K562 (cell line): ENCODE data around the gene SRGAP3. TPM values are rescaled to one million over a fixed set of nuclear protein-coding genes. Genes with fewer than 3 reads are reported as not detected.

Source experiments
- ATAC-seq: fragments of 200-7000 bp; cut with Tn5 transposase; 3 replicates; pipeline ENCODE4 v1.9.1; 2020; ENCODE audit warnings: moderate library complexity
- BruUV-seq: library from RNA; stranded (reverse); fragments of 400-500 nt; replicated peaks from 2 replicates; lab custom pipeline; 2021; lab: Mats Ljungman, UMichigan
- CTCF ChIA-PET: fragments of 300-600 bp; formaldehyde crosslinking; extraction: SDS; loops from one replicate; lab custom pipeline; 2021; ENCODE audit warnings: low intra/inter-chr PET ratio; lab: Yijun Ruan, JAX
- POLR2A ChIA-PET: fragments of 300-600, 350-650 bp; sonication (Branson Sonifier 250); formaldehyde crosslinking; extraction: SDS; loops from one replicate; lab custom pipeline; 2021; ENCODE audit warnings: antibody characterized with exemption, inconsistent platforms; lab: Yijun Ruan, JAX
- DNase-seq, 4 experiments: peaks; one replicate each; pipeline versions ENCODE4 v3.0.0 to v3.0.0-alpha.2; 2011 to 2018; ENCODE audit warnings: low spot score in 3 of 4, mixed read lengths in 3 of 4; ENCODE audit errors: extremely low read depth in 1 of 4
- FAIRE-seq: peaks from 2 replicates; lab custom pipeline; 2011; peaks lifted over from hg19 to GRCh38; lab: Jason Lieb, UNC
- H2AFZ ChIP-seq: 2 replicates; pipeline ENCODE4 v1.6.0; 2011; ENCODE audit warnings: low read depth, low read length, control low read depth, inconsistent platforms
- H3K27ac ChIP-seq: fragments of 200-600 bp; 3 replicates; pipeline ENCODE4 v1.8.0; 2011; ENCODE audit warnings: low read depth, mild to moderate bottlenecking, control low read depth, inconsistent platforms, low read length, moderate library complexity, mixed read lengths; ENCODE audit errors: extremely low read depth
- H3K27me3 ChIP-seq, 2 experiments: fragments of 300-600 bp in 1 of 2; 2 replicates in 1 of 2; 3 replicates in 1 of 2; pipeline versions ENCODE4 v1.6.0 to v1.8.0; 2011; ENCODE audit warnings: inconsistent platforms in 2 of 2, low read length in 2 of 2, mild to moderate bottlenecking in 1 of 2, mixed read lengths in 1 of 2, moderate library complexity in 1 of 2; ENCODE audit not compliant: control insufficient read depth in 2 of 2, insufficient read depth in 2 of 2
- H3K36me3 ChIP-seq: fragments of 300-600 bp; 3 replicates; pipeline ENCODE4 v1.8.0; 2011; ENCODE audit warnings: mild to moderate bottlenecking, low read length, inconsistent platforms; ENCODE audit not compliant: control insufficient read depth, insufficient read depth
- H3K4me1 ChIP-seq, 2 experiments: fragments of 200-600 bp in 1 of 2; replicated peaks in 1 of 2; 2 replicates in 1 of 2; 3 replicates in 1 of 2; pipeline versions ENCODE4 v1.5.1 to v1.8.0; 2011; ENCODE audit warnings: inconsistent platforms in 2 of 2, low read length in 2 of 2, mild to moderate bottlenecking in 1 of 2, mixed read lengths in 1 of 2, moderate library complexity in 1 of 2; ENCODE audit not compliant: control insufficient read depth in 2 of 2, insufficient read depth in 2 of 2
- H3K4me2 ChIP-seq: 2 replicates; pipeline ENCODE4 v1.6.1; 2011; ENCODE audit warnings: low read length, control low read depth, inconsistent platforms, mixed read lengths; ENCODE audit not compliant: insufficient read depth
- H3K4me3 ChIP-seq: fragments of 200-600 bp; sonication (generic), shearing (Covaris generic); 2 replicates; pipeline ENCODE4 v1.5.1; 2016; ENCODE audit warnings: control low read depth, inconsistent platforms
- H3K79me2 ChIP-seq: fragments of 200-600 bp; 3 replicates; pipeline ENCODE4 v1.8.0; 2011; ENCODE audit warnings: low read length, inconsistent platforms; ENCODE audit not compliant: control insufficient read depth, insufficient read depth
- H3K9ac ChIP-seq, 2 experiments: 2 replicates each; pipeline versions ENCODE4 v1.6.0 to v1.6.1; 2011; ENCODE audit warnings: low read depth in 2 of 2, low read length in 2 of 2, control low read depth in 1 of 2, inconsistent platforms in 1 of 2, mild to moderate bottlenecking in 1 of 2, mixed read lengths in 1 of 2; ENCODE audit not compliant: insufficient read depth in 1 of 2
- H3K9me1 ChIP-seq: one replicate; pipeline ENCODE4 v1.6.0; 2011; ENCODE audit warnings: inconsistent platforms, mild to moderate bottlenecking, low read length, moderate library complexity; ENCODE audit not compliant: control insufficient read depth, insufficient read depth
- H3K9me3 ChIP-seq: replicated peaks from 2 replicates; pipeline ENCODE4 v1.5.1; 2011; ENCODE audit warnings: low read depth, low read length, inconsistent platforms; ENCODE audit not compliant: control insufficient read depth, insufficient read depth
- H4K20me1 ChIP-seq: replicated peaks from 2 replicates; pipeline ENCODE4 v1.6.1; 2011; ENCODE audit warnings: low read length, inconsistent platforms, mixed read lengths; ENCODE audit not compliant: control insufficient read depth, insufficient read depth
- HMG20A ChIP-seq: fragments of 450-650 bp; formaldehyde crosslinking; conservative IDR thresholded peaks from 2 replicates; pipeline ENCODE4 v1.4.0; 2020; ENCODE audit warnings: mild to moderate bottlenecking, mixed read lengths
- HMGXB4 ChIP-seq: sonication (generic); formaldehyde crosslinking; IDR thresholded peaks from 2 replicates; pipeline ENCODE4 v1.8.1; 2023; ENCODE audit warnings: mild to moderate bottlenecking, missing genetic modification reagents
- SREBF2 ChIP-seq: sonication (generic); formaldehyde crosslinking; IDR thresholded peaks from 2 replicates; pipeline ENCODE4 v1.4.0; 2020; ENCODE audit warnings: mild to moderate bottlenecking, missing genetic modification reagents
- ZFP36 ChIP-seq: fragments of 150-350 bp; IDR thresholded peaks from 2 replicates; pipeline ENCODE4 v1.6.1; 2018; ENCODE audit warnings: low read length, low read depth; ENCODE audit not compliant: partially characterized antibody
- ZNF197 ChIP-seq: fragments of 200-800 bp; sonication (Bioruptor generic); IDR thresholded peaks from 2 replicates; pipeline ENCODE4 v1.6.1; 2016; ENCODE audit warnings: low read depth, missing genetic modification characterization, missing compliant biosample characterization
- ZNF507 ChIP-seq: conservative IDR thresholded peaks from 2 replicates; pipeline ENCODE4 v1.6.1; 2017; ENCODE audit warnings: missing genetic modification characterization, missing compliant biosample characterization
- WGBS: fragments of 100-300 bp; shearing (Covaris generic); methylation state at CpG from one replicate; pipeline ENCODE4 v1.1.6; 2016; ENCODE audit warnings: low coverage, mixed read lengths; ENCODE audit not compliant: insufficient coverage; ENCODE audit errors: missing lambda C conversion rate; 5-methylcytosine and 5-hydroxymethylcytosine counted together
- in situ Hi-C: fragments of 300-500 bp; cut with MboI; formaldehyde crosslinking; loops from 4 replicates; pipeline ENCODE4 v1.15.0; 2018; ENCODE audit warnings: inconsistent platforms, mixed read lengths
- intact Hi-C: fragments of 100-400 bp; cut with micrococcal nuclease; formaldehyde crosslinking; loops from 2 replicates; pipeline ENCODE4 v1.14.2; 2022
- polyA plus RNA-seq, 8 experiments: library from polyadenylated mRNA; depleted of rRNA in 4 of 8; stranded (reverse) in 5 of 8; unstranded in 3 of 8; fragments of >200 nt; fragmentation: Nextera tagmentation in 2 of 8; fragmentation: Illumina TruSeq in 1 of 8; extraction: Ambion mirVana in 2 of 8; extraction: Trizol in 1 of 8; gene quantifications; 2 replicates each; pipeline versions ENCODE4 v1.2.1 to v1.2.3, GENCODE V29; 2011 to 2014; ENCODE audit warnings: inconsistent platforms in 1 of 8, missing spikeins in 1 of 8
- total RNA-seq, 7 experiments: library from RNA; depleted of rRNA in 6 of 7; stranded (reverse); fragments of >200 nt in 6 of 7; fragmentation: Illumina TruSeq in 2 of 7; extraction: Trizol in 2 of 7; gene quantifications; 2 replicates each; pipeline versions ENCODE4 v1.2.1 to v1.2.3, GENCODE V29; 2011 to 2021; ENCODE audit warnings: low replicate concordance in 1 of 7

SRGAP3 gene
- total and polyA plus RNA-seq, 9 of the 15 experiments (the other 6 are each of a cell fraction or from before 2014, with no cell fraction given) = 0.11 to 0.85 (median 0.35) TPM; not detected in 2

- TF ChIP-seq HMG20A (CRISPR knock-in tag) (no peak), ZNF507 (no peak)
Measured at GRCh38 chr3:9204253-9204992, 45.0 kb downstream of the SRGAP3 start (continued).

- Histone ChIP-seq H3K4me3 (no peak overlapping the region), H3K9ac (no peak overlapping the region), H3K27me3 (peaks cover 22 to 55% of the 10 kb centered on the region in 2 experiments), H2AFZ (no peak overlapping the region), H3K79me2 (no peaks in the 10 kb centered on the region), H3K4me1 (peaks cover 4 to 6% of the 10 kb centered on the region in 2 experiments), H3K4me2 (no peak overlapping the region), H3K9me1 (no peaks in the 10 kb centered on the region), H3K9me3 (no peaks in the 10 kb centered on the region), H3K27ac (no peak overlapping the region), H4K20me1 (no peaks in the 10 kb centered on the region), H3K36me3 (no peaks in the 10 kb centered on the region)
- no peak for DNase-seq
- TF ChIP-seq ZFP36 (peak; percentile 63), ZNF197 (no peak), SREBF2 (CRISPR knock-in tag) (no peak), HMGXB4 (no peak)
- FAIRE-seq = no peak
- in situ Hi-C loops (no loop called here), intact Hi-C loops (no loop called here)
- 12% methylated on average over 2 of the region's 2 CpGs for WGBS
- no TSS peak for BruUV-seq
- CTCF ChIA-PET = no interaction called here
- ATAC-seq = no peak
- POLR2A ChIA-PET = interaction anchor here (0.8 to 1.2 kb wide), 3 partner anchors 8 to 160 kb away, joined by 3 to 5 read pairs (median 4); partner anchors contain the start of gene THUMPD3
Measured at GRCh38 chr3:9203317-9203716, 46.1 kb downstream of the SRGAP3 start.
